ENCODE measurements around the gene MACF1.

- TF ChIP-seq, protein P1, sequence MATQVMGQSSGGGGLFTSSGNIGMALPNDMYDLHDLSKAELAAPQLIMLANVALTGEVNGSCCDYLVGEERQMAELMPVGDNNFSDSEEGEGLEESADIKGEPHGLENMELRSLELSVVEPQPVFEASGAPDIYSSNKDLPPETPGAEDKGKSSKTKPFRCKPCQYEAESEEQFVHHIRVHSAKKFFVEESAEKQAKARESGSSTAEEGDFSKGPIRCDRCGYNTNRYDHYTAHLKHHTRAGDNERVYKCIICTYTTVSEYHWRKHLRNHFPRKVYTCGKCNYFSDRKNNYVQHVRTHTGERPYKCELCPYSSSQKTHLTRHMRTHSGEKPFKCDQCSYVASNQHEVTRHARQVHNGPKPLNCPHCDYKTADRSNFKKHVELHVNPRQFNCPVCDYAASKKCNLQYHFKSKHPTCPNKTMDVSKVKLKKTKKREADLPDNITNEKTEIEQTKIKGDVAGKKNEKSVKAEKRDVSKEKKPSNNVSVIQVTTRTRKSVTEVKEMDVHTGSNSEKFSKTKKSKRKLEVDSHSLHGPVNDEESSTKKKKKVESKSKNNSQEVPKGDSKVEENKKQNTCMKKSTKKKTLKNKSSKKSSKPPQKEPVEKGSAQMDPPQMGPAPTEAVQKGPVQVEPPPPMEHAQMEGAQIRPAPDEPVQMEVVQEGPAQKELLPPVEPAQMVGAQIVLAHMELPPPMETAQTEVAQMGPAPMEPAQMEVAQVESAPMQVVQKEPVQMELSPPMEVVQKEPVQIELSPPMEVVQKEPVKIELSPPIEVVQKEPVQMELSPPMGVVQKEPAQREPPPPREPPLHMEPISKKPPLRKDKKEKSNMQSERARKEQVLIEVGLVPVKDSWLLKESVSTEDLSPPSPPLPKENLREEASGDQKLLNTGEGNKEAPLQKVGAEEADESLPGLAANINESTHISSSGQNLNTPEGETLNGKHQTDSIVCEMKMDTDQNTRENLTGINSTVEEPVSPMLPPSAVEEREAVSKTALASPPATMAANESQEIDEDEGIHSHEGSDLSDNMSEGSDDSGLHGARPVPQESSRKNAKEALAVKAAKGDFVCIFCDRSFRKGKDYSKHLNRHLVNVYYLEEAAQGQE (IDR thresholded peaks at IDR 0.05) = no peak
- TF ChIP-seq CTCF (IDR thresholded peaks at IDR 0.05; ENCODE audit: low read depth, low read length, missing input control) (no peak), RXRA (IDR thresholded peaks at IDR 0.05) (no peak), TAF1 (conservative IDR thresholded peaks at IDR 0.05) (no peak), GABPA (IDR thresholded peaks at IDR 0.05 in 1 of 2, conservative IDR thresholded peaks at IDR 0.05 in 1 of 2) (no peak), FOXA1 (IDR thresholded peaks at IDR 0.05) (no peak), RAD21 (IDR thresholded peaks at IDR 0.05) (no peak), JUND (IDR thresholded peaks at IDR 0.05) (no peak), YY1 (IDR thresholded peaks at IDR 0.05) (no peak)
- TF ChIP-seq, protein P2, sequence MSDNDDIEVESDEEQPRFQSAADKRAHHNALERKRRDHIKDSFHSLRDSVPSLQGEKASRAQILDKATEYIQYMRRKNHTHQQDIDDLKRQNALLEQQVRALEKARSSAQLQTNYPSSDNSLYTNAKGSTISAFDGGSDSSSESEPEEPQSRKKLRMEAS (IDR thresholded peaks at IDR 0.05) = no peak
These were observed 276.8 kb downstream of the MACF1 start for GRCh38 chr1:39481289-39481688.
